ENCODE results near the gene STOX1. TPM values are rescaled to one million over a fixed set of nuclear protein-coding genes. Genes with fewer than 3 reads are reported as not detected.

The STOX1 gene
- polyA plus RNA-seq, 1 experiment, result not detected

GRCh38 chr10:68871105-68871711, 43.9 kb downstream of the STOX1 start:
- POLR2A ChIA-PET, result interaction anchor here (0.6 kb wide), 2 partner anchors 536 to 574 kb away, joined by 4 to 6 read pairs; no protein-coding TSS in a partner anchor
- CTCF ChIA-PET, result no interaction called here
- no peak overlapping the region for H3K4me3 ChIP-seq (ENCODE audit: low read depth, low read length)
- no peaks in the 10 kb centered on the region for H3K36me3 ChIP-seq (ENCODE audit: control insufficient read depth, insufficient read depth, low read length)
- DNase-seq (ENCODE audit: low read depth), result no peak
- no peaks in the 10 kb centered on the region; the same call in 1 of the 2 replicates for H3K27me3 ChIP-seq (ENCODE audit: control insufficient read depth, insufficient read depth, low read length)
- no peak for TF ChIP-seq CTCF (IDR thresholded peaks at IDR 0.05; ENCODE audit: insufficient read depth, low read depth, low read length)

GRCh38 chr10:68871731-68872342, 44.5 kb downstream of the STOX1 start:
- H3K4me3 ChIP-seq (ENCODE audit: low read depth, low read length), result no peak overlapping the region
- H3K27me3 ChIP-seq (ENCODE audit: control insufficient read depth, insufficient read depth, low read length), result no peaks in the 10 kb centered on the region; the same call in 1 of the 2 replicates
- peak; percentile 51 for DNase-seq (ENCODE audit: low read depth)
- no peaks in the 10 kb centered on the region for H3K36me3 ChIP-seq (ENCODE audit: control insufficient read depth, insufficient read depth, low read length)
- CTCF ChIA-PET, result no interaction called here
- TF ChIP-seq CTCF (IDR thresholded peaks at IDR 0.05; ENCODE audit: insufficient read depth, low read depth, low read length), result no peak
- POLR2A ChIA-PET, result interaction anchor here (0.6 kb wide), 1 partner anchor 536 kb away, joined by 4 read pairs; no protein-coding TSS in a partner anchor

DNA sequence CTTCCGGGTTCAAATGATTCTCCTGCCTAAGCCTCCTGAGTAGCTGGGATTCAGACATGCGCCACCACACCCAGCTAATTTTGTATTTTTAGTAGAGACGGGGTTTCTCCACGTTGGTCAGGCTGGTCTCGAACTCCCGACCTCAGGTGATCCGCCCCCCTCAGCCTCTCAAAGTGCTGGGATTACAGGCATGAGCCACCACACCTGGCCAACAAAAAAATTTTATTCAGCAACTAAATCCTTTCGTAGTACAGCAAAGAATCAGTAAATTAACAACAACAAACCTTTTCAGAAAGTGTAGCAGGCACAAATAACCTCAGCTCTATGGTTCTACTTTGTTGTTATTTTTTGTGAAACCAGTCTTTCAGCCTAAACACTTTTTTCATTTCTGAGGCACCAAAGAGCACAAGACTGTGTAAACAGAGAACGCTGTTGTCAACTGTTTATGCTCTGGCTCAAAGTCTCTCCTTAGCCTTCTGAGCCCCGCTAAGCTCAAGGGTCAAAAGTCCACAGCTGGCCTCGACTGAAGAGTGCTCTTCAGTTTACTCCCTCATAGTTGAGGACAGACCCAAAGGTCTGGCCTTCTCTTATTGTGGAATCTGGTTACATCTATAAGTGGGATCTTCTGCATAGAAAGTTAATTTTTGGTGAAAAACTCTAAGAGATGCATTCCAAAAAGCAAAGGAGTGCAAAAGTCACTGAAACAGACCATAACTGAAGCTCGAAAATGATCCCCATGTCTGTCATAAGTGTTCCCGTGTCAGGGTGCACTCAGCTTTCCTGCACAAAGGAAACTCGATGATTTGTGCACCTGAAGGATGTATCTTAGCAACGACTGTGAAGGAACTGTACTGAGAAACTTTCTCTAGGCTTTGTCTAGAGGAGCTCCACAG, 49.2 kb downstream of the STOX1 start:
- no peak for DNase-seq (ENCODE audit: low read depth)
- POLR2A ChIA-PET, result no interaction called here
- CTCF ChIA-PET, result interaction anchor here (0.8 kb wide), 1 partner anchor 14 kb away, joined by 4 read pairs; no protein-coding TSS in a partner anchor
- Histone ChIP-seq H3K36me3 (ENCODE audit: control insufficient read depth, insufficient read depth, low read length) (no peaks in the 10 kb centered on the region), H3K27me3 (ENCODE audit: control insufficient read depth, insufficient read depth, low read length) (peaks cover 6% of the 10 kb centered on the region; the same call in 1 of the 2 replicates), H3K4me3 (ENCODE audit: low read depth, low read length) (no peak overlapping the region)
- no peak for TF ChIP-seq CTCF (IDR thresholded peaks at IDR 0.05; ENCODE audit: insufficient read depth, low read depth, low read length)

- no peak for TF ChIP-seq CTCF (IDR thresholded peaks at IDR 0.05; ENCODE audit: insufficient read depth, low read depth, low read length)
- POLR2A ChIA-PET, result no interaction called here
- peaks cover 6% of the 10 kb centered on the region; the same call in 1 of the 2 replicates for H3K27me3 ChIP-seq (ENCODE audit: control insufficient read depth, insufficient read depth, low read length)
- no peak for DNase-seq (ENCODE audit: low read depth)
- H3K36me3 ChIP-seq (ENCODE audit: control insufficient read depth, insufficient read depth, low read length), result no peaks in the 10 kb centered on the region
- no peak overlapping the region for H3K4me3 ChIP-seq (ENCODE audit: low read depth, low read length)
- CTCF ChIA-PET, result no interaction called here
Observed at GRCh38 chr10:68877482-68878110, 50.3 kb downstream of the STOX1 start.
